Lower leg skin (tissue), 3 donors: ENCODE measurements around the gene LRP1B.

Experiments used
- CTCF ChIP-seq, 3 donors: fragments of 450-650 bp; IDR thresholded peaks; one replicate each; pipeline ENCODE4 v1.5.1; 2016; ENCODE audit warnings: antibody characterized with exemption in 3 of 3, mild to moderate bottlenecking in 3 of 3, moderate library complexity in 2 of 3
- POLR2A ChIP-seq, 2 donors: fragments of 450-650 bp; IDR thresholded peaks; one replicate each; pipeline ENCODE4 v1.6.1; 2016 to 2017; ENCODE audit warnings: antibody characterized with exemption in 2 of 2, mild to moderate bottlenecking in 1 of 2, moderate library complexity in 1 of 2

GRCh38 chr2:140744379-140744778 lies 1386.4 kb downstream of the LRP1B start:
- no peak for TF ChIP-seq CTCF (IDR thresholded peaks at IDR 0.05)
- no peak for TF ChIP-seq POLR2A (IDR thresholded peaks at IDR 0.05)
